Measurements from ENCODE around the gene GYS1.

DNA sequence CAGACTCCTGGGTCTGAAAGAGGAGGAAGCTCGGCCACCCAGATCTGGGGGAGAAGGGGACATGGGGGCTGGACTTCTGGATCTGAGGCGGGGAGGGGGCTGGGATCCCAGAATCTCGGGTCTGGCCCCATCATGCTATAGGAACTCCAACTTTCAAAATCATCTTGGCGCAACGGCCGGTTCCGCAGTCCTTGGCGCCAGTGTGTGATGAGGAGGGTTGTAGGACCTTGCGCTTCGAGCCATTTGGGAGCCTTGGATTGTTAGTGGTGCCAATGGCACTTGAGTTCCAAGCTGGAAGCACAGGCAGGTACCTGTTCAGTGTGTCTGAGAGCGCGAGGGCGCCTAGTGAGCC is 902 bp upstream of the GYS1 start:
- TF ChIP-seq YY1 (IDR thresholded peaks at IDR 0.05; ENCODE audit: low read depth, low read length) (no peak), CEBPB (IDR thresholded peaks at IDR 0.05; ENCODE audit: low read depth, low read length) (no peak), POLR2AphosphoS5 (IDR thresholded peaks at IDR 0.05; ENCODE audit: low read depth, low read length) (no peak), EZH2 (IDR thresholded peaks at IDR 0.05; ENCODE audit: low read depth, low read length, severe bottlenecking) (no peak), POLR2A (IDR thresholded peaks at IDR 0.05; ENCODE audit: control extremely low read depth in 1 of 2, low read depth in 2 of 2, low read length in 2 of 2) (no peak), CREB1 (IDR thresholded peaks at IDR 0.05) (no peak)
- TF ChIP-seq, protein P1, sequence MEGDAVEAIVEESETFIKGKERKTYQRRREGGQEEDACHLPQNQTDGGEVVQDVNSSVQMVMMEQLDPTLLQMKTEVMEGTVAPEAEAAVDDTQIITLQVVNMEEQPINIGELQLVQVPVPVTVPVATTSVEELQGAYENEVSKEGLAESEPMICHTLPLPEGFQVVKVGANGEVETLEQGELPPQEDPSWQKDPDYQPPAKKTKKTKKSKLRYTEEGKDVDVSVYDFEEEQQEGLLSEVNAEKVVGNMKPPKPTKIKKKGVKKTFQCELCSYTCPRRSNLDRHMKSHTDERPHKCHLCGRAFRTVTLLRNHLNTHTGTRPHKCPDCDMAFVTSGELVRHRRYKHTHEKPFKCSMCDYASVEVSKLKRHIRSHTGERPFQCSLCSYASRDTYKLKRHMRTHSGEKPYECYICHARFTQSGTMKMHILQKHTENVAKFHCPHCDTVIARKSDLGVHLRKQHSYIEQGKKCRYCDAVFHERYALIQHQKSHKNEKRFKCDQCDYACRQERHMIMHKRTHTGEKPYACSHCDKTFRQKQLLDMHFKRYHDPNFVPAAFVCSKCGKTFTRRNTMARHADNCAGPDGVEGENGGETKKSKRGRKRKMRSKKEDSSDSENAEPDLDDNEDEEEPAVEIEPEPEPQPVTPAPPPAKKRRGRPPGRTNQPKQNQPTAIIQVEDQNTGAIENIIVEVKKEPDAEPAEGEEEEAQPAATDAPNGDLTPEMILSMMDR (IDR thresholded peaks at IDR 0.05; ENCODE audit: control extremely low read depth in 1 of 3, insufficient read depth in 1 of 3, low read depth in 1 of 3, low read length in 3 of 3), result no peak

Data from H1 (cell line).